Endothelial cell of umbilical vein (primary cell): ENCODE data around the gene TSN. TPM values are rescaled to one million over a fixed set of nuclear protein-coding genes. Genes with fewer than 3 reads are reported as not detected.
A peak's percentile ranks its signal among the peaks of the same experiment; 100 is the strongest.

Experiments
- BruUV-seq: library from RNA; stranded (reverse); fragments of 400-500 nt; replicated peaks from 2 replicates; lab custom pipeline; 2021; lab: Mats Ljungman, UMichigan
- CTCF ChIA-PET: fragments of 300-600, 350-600 bp; sonication (Branson Sonifier 250); formaldehyde crosslinking; loops from one replicate; lab custom pipeline; 2021; ENCODE audit warnings: antibody characterized with exemption, inconsistent platforms; lab: Charles Lee
- POLR2A ChIA-PET: fragments of 300-600, 350-600 bp; sonication (Branson Sonifier 250); formaldehyde crosslinking; loops from one replicate; lab custom pipeline; 2021; ENCODE audit warnings: antibody characterized with exemption, inconsistent platforms; lab: Charles Lee
- DNase-seq: peaks from one replicate; pipeline ENCODE4 v3.0.0-alpha.2; 2011; ENCODE audit warnings: low read depth, low spot score
- FAIRE-seq: peaks from 2 replicates; lab custom pipeline; 2011; peaks lifted over from hg19 to GRCh38; lab: Jason Lieb, UNC
- H2AFZ ChIP-seq: 2 replicates; pipeline ENCODE4 v1.6.0; 2012; ENCODE audit warnings: low read depth, low read length, control low read depth, inconsistent platforms
- H3K27ac ChIP-seq: 2 replicates; pipeline ENCODE4 v1.5.1; 2011; ENCODE audit warnings: low read depth, mild to moderate bottlenecking, control low read depth, low read length, moderate library complexity; ENCODE audit not compliant: insufficient read depth
- H3K27me3 ChIP-seq, 2 experiments: 2 replicates each; pipeline versions ENCODE4 v1.6.0 to v1.6.1; 2011; ENCODE audit warnings: low read length in 2 of 2, mixed read lengths in 1 of 2; ENCODE audit not compliant: control insufficient read depth in 2 of 2, insufficient read depth in 2 of 2
- H3K36me3 ChIP-seq, 2 experiments: 2 replicates in 1 of 2; 3 replicates in 1 of 2; pipeline ENCODE4 v1.5.1; 2011; ENCODE audit warnings: low read length in 2 of 2, mild to moderate bottlenecking in 1 of 2, moderate library complexity in 1 of 2; ENCODE audit not compliant: control insufficient read depth in 2 of 2, insufficient read depth in 2 of 2; ENCODE audit errors: extremely low read depth in 1 of 2
- H3K4me1 ChIP-seq: 3 replicates; pipeline ENCODE4 v1.5.1; 2011; ENCODE audit warnings: mild to moderate bottlenecking, low read length; ENCODE audit not compliant: control insufficient read depth, insufficient read depth; ENCODE audit errors: extremely low read depth
- H3K4me2 ChIP-seq: 2 replicates; pipeline ENCODE4 v1.6.1; 2011; ENCODE audit warnings: low read length, control low read depth, mixed read lengths; ENCODE audit not compliant: insufficient read depth
- H3K4me3 ChIP-seq, 3 experiments: fragments of 200-600 bp in 1 of 3; sonication (generic), shearing (Covaris generic) in 1 of 3; replicated peaks in 1 of 3; 2 replicates each; pipeline ENCODE4 v1.5.1; 2011 to 2016; ENCODE audit warnings: control low read depth in 3 of 3, low read length in 3 of 3, mild to moderate bottlenecking in 2 of 3, inconsistent platforms in 1 of 3, low read depth in 1 of 3, moderate library complexity in 1 of 3; ENCODE audit not compliant: insufficient read depth in 1 of 3
- H3K79me2 ChIP-seq: 2 replicates; pipeline ENCODE4 v1.6.0; 2012; ENCODE audit warnings: low read length, inconsistent platforms; ENCODE audit not compliant: control insufficient read depth, insufficient read depth
- H3K9ac ChIP-seq: replicated peaks from 2 replicates; pipeline ENCODE3; 2011; ENCODE audit warnings: low read length, control low read depth; ENCODE audit not compliant: insufficient read depth; ENCODE audit errors: extremely low read depth
- H3K9me1 ChIP-seq: replicated peaks from 3 replicates; pipeline ENCODE4 v1.6.0; 2011; ENCODE audit warnings: mild to moderate bottlenecking, low read length; ENCODE audit not compliant: control insufficient read depth, insufficient read depth; ENCODE audit errors: extremely low read depth
- H3K9me3 ChIP-seq: replicated peaks from 2 replicates; pipeline ENCODE4 v1.5.1; 2012; ENCODE audit warnings: low read length, inconsistent platforms; ENCODE audit not compliant: control insufficient read depth, insufficient read depth
- H4K20me1 ChIP-seq: replicated peaks from 2 replicates; pipeline ENCODE3; 2011; ENCODE audit warnings: mild to moderate bottlenecking, low read length; ENCODE audit not compliant: control insufficient read depth, insufficient read depth; ENCODE audit errors: extremely low read depth
- EZH2 ChIP-seq: IDR thresholded peaks from 2 replicates; pipeline ENCODE4 v1.6.1; 2012; ENCODE audit warnings: borderline replicate concordance, low read depth, mild to moderate bottlenecking, moderate library complexity, low read length, inconsistent platforms; ENCODE audit not compliant: severe bottlenecking
- FOS ChIP-seq: IDR thresholded peaks from 2 replicates; pipeline ENCODE4 v1.6.1; 2011; ENCODE audit warnings: mild to moderate bottlenecking, low read length, moderate library complexity, borderline replicate concordance; ENCODE audit not compliant: insufficient read depth
- GATA2 ChIP-seq: IDR thresholded peaks from 2 replicates; pipeline ENCODE4 v1.7.0; 2011; ENCODE audit warnings: low read depth, mild to moderate bottlenecking, moderate library complexity, mixed read lengths, low read length; ENCODE audit not compliant: insufficient read length, insufficient read depth
- JUN ChIP-seq: IDR thresholded peaks from 2 replicates; pipeline ENCODE4 v1.6.1; 2011; ENCODE audit warnings: borderline replicate concordance, low read depth; ENCODE audit not compliant: insufficient read length, insufficient read depth
- POLR2A ChIP-seq: IDR thresholded peaks from 2 replicates; pipeline ENCODE4 v1.6.1; 2012; ENCODE audit warnings: low read depth, mild to moderate bottlenecking, control low read depth, low read length
- POLR2AphosphoS5 ChIP-seq: IDR thresholded peaks from 2 replicates; pipeline ENCODE4 v1.6.1; 2012; ENCODE audit warnings: low read depth, mild to moderate bottlenecking, control low read depth, low read length, moderate library complexity; ENCODE audit not compliant: insufficient read depth
- dilution Hi-C: fragments of 300-500 bp; cut with MboI; formaldehyde crosslinking; loops from one replicate; pipeline ENCODE4 v1.15.0; 2019; ENCODE audit warnings: low sequenced_read_pairs; ENCODE audit not compliant: extremely low pct_ligation_motif_present
- intact Hi-C: fragments of 100-400 bp; cut with micrococcal nuclease; formaldehyde crosslinking; loops from one replicate; pipeline ENCODE4 v1.10.0; 2022
- polyA plus RNA-seq, 4 experiments: library from polyadenylated mRNA; depleted of rRNA in 3 of 4; stranded (reverse) in 3 of 4; unstranded in 1 of 4; fragments of >200 nt; gene quantifications; 2 replicates each; pipeline versions ENCODE4 v1.2.1 to v1.2.3, GENCODE V29; 2011 to 2012; ENCODE audit warnings: missing spikeins in 1 of 4
- total RNA-seq: library from RNA; stranded (reverse); gene quantifications from 2 replicates; pipeline ENCODE4 v1.2.3, GENCODE V29; 2021
- TF ChIP-seq, protein P1 (sequence below), 2 donors: IDR thresholded peaks; 1 replicate in 1 of 2; 2 replicates in 1 of 2; pipeline ENCODE4 v1.5.1; 2011; ENCODE audit warnings: low read length in 2 of 2, mild to moderate bottlenecking in 2 of 2, moderate library complexity in 2 of 2, control low read depth in 1 of 2, inconsistent platforms in 1 of 2, low read depth in 1 of 2; ENCODE audit not compliant: insufficient read depth in 1 of 2; ENCODE audit errors: extremely low read depth in 1 of 2
- TF ChIP-seq, protein P2 (sequence below): IDR thresholded peaks from 2 replicates; pipeline ENCODE4 v1.6.1; 2011; ENCODE audit not compliant: insufficient read depth, insufficient read length

The TSN gene
- total and polyA plus RNA-seq, 2 donors (not counting 3 experiments of a cell fraction or from before 2014, with no cell fraction given) = 33.2 to 76.1 TPM

DNA sequence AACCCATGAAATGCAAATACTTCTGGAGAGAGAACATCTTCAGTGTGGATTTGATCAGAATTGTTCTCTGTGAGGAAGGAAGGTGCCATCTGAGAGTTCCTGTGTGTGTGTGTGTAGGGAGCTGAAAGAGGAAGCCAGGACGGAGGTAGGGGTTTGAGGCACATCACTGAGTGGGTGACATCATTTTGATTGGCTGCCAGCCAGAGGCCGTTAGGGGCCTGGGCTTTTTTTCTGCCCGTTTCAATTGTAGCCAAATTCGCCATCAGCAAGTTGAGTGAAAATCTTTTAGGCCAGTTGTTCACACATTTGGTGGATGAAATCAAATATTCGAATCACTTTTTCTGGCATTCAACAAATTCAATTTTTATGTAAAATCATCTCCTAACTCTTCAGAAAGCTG lies 48.9 kb downstream of the TSN start:
- Histone ChIP-seq H3K9me1 (no peaks in the 10 kb centered on the region), H3K9ac (no peak overlapping the region), H3K27ac (no peak overlapping the region), H4K20me1 (no peaks in the 10 kb centered on the region), H3K79me2 (no peaks in the 10 kb centered on the region), H3K4me2 (peak overlapping the region; percentile 57), H2AFZ (peak overlapping the region; percentile 51), H3K9me3 (no peaks in the 10 kb centered on the region), H3K36me3 (no peaks in the 10 kb centered on the region), H3K27me3 (peaks cover 3 to 8% of the 10 kb centered on the region in 2 experiments), H3K4me1 (peaks cover 9% of the 10 kb centered on the region), H3K4me3 (no peak overlapping the region)
- FAIRE-seq (peak; percentile 89), DNase-seq (peak; percentile 53)
- BruUV-seq = no TSS peak
- intact Hi-C loops = no loop called here
- no peak for TF ChIP-seq GATA2
- TF ChIP-seq FOS = peak; percentile 23
- ChIA-PET CTCF (no interaction called here), POLR2A (no interaction called here)
- dilution Hi-C loops = no loop called here

DNA sequence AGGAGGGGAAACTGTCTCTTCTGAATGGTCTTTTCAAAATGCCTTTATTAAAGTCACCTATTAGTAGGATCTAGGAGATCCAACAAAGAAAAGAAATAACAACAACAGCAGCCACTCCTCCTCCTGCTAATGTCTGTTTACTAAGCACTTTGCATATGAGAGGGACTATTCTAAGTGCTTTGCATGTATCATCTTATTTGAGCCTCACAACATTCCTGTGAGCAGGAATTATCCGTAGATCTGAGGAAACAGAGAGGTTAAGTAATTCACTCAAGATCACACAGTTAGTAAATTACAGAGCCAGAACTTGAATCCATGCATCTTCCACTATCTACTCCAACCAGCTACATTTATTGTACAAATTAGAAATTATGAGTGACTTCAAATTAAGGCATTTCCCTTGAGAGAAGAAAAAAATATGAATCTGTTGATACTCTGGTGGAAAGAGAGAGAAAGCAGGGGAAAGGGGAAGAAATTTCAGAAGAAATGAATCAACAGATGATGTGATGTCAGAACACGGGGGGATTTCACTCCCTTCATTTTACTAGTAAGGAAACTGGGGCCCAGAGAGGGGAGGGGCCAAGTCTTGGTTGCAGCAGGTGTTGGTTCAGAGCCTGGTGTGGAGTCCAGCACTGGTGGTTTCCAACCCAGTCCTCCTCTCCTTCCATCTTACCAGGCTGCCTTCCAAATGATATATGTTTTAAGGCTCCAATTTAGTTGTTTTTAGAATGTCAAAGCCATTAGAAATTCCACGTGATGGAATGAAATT lies 49.7 kb downstream of the TSN start:
- Histone ChIP-seq H3K9me3 (no peaks in the 10 kb centered on the region), H3K4me3 (no peak overlapping the region), H3K36me3 (no peaks in the 10 kb centered on the region), H3K27me3 (peaks cover 3 to 8% of the 10 kb centered on the region in 2 experiments), H3K4me1 (peaks cover 9% of the 10 kb centered on the region), H3K79me2 (no peaks in the 10 kb centered on the region), H4K20me1 (no peaks in the 10 kb centered on the region), H3K4me2 (no peak overlapping the region), H3K27ac (no peak overlapping the region), H2AFZ (no peak overlapping the region), H3K9me1 (no peaks in the 10 kb centered on the region), H3K9ac (no peak overlapping the region)
- ChIA-PET POLR2A (no interaction called here), CTCF (no interaction called here)
- BruUV-seq = no TSS peak
- dilution Hi-C loops (no loop called here), intact Hi-C loops (no loop called here)
- no peak for TF ChIP-seq JUN
- TF ChIP-seq GATA2 = no peak
- TF ChIP-seq FOS = no peak
- TF ChIP-seq POLR2AphosphoS5 = no peak
- TF ChIP-seq EZH2 = no peak
- TF ChIP-seq, protein P1, sequence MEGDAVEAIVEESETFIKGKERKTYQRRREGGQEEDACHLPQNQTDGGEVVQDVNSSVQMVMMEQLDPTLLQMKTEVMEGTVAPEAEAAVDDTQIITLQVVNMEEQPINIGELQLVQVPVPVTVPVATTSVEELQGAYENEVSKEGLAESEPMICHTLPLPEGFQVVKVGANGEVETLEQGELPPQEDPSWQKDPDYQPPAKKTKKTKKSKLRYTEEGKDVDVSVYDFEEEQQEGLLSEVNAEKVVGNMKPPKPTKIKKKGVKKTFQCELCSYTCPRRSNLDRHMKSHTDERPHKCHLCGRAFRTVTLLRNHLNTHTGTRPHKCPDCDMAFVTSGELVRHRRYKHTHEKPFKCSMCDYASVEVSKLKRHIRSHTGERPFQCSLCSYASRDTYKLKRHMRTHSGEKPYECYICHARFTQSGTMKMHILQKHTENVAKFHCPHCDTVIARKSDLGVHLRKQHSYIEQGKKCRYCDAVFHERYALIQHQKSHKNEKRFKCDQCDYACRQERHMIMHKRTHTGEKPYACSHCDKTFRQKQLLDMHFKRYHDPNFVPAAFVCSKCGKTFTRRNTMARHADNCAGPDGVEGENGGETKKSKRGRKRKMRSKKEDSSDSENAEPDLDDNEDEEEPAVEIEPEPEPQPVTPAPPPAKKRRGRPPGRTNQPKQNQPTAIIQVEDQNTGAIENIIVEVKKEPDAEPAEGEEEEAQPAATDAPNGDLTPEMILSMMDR (IDR thresholded peaks at IDR 0.05; ENCODE audit: extremely low read depth in 1 of 2, insufficient read depth in 1 of 2, low read depth in 1 of 2, low read length in 2 of 2) = no peak
- TF ChIP-seq POLR2A = no peak
- TF ChIP-seq, protein P2, sequence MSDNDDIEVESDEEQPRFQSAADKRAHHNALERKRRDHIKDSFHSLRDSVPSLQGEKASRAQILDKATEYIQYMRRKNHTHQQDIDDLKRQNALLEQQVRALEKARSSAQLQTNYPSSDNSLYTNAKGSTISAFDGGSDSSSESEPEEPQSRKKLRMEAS = no peak
- FAIRE-seq (no peak), DNase-seq (no peak)
